SU-DHL-6 (cell line): ENCODE measurements around the gene GNAQ.
"Not testable (repeated sequence)": the region's sequence is repeated elsewhere in the genome, so short reads cannot be mapped to it uniquely, and the experiment has no call there.

Source experiments
- H2AFZ ChIP-seq: fragments of 200-600 bp; sonication (generic); 2 replicates; pipeline ENCODE4 v1.6.1; 2014; ENCODE audit warnings: low read depth, mild to moderate bottlenecking, moderate library complexity, mixed read lengths, antibody characterized with exemption, low read length; ENCODE audit not compliant: severe bottlenecking
- H3F3A ChIP-seq: fragments of 200-600 bp; shearing (Covaris generic); 2 replicates; pipeline ENCODE4 v1.6.0; 2016; ENCODE audit warnings: antibody characterized with exemption, mild to moderate bottlenecking; ENCODE audit not compliant: insufficient read depth
- H3K27ac ChIP-seq: fragments of 200-600 bp; sonication (generic); 2 replicates; pipeline ENCODE4 v1.5.1; 2016; ENCODE audit warnings: low read depth, mild to moderate bottlenecking, low read length, moderate library complexity, mixed read lengths
- H3K27me3 ChIP-seq: fragments of 200-600 bp; sonication (generic), shearing (Covaris generic); 2 replicates; pipeline ENCODE4 v1.6.0; 2014; ENCODE audit warnings: mild to moderate bottlenecking, low read length
- H3K36me3 ChIP-seq: fragments of 200-600 bp; sonication (generic); 2 replicates; pipeline ENCODE4 v1.6.1; 2014; ENCODE audit warnings: mild to moderate bottlenecking, low read length, mixed read lengths
- H3K4me2 ChIP-seq: fragments of 300-600, 200-600 bp; shearing (Covaris generic), sonication (generic); 2 replicates; pipeline ENCODE4 v1.6.0; 2014; ENCODE audit warnings: low read length, low read depth, mild to moderate bottlenecking; ENCODE audit not compliant: poor library complexity, severe bottlenecking
- H3K4me3 ChIP-seq: fragments of 200-600 bp; sonication (generic); 2 replicates; pipeline ENCODE4 v1.5.1; 2014; ENCODE audit warnings: antibody characterized with exemption, low read length, mild to moderate bottlenecking, mixed read lengths; ENCODE audit not compliant: insufficient read depth, poor library complexity, severe bottlenecking
- H3K79me2 ChIP-seq: fragments of 200-600 bp; sonication (generic); 2 replicates; pipeline ENCODE4 v1.6.1; 2014; ENCODE audit warnings: mild to moderate bottlenecking, low read length, moderate library complexity; ENCODE audit not compliant: insufficient read depth
- H3K9ac ChIP-seq: fragments of 200-600 bp; sonication (generic); 2 replicates; pipeline ENCODE4 v1.7.0; 2014; ENCODE audit warnings: mild to moderate bottlenecking, low read length
- H3K9me2 ChIP-seq: fragments of 200-600 bp; sonication (generic); replicated peaks from 2 replicates; pipeline ENCODE4 v1.6.1; 2014; ENCODE audit warnings: low read length; ENCODE audit not compliant: insufficient read depth
- H3K9me3 ChIP-seq: fragments of 200-600 bp; sonication (generic); 2 replicates; pipeline ENCODE4 v1.6.1; 2014; ENCODE audit warnings: low read length, mixed read lengths; ENCODE audit not compliant: insufficient read depth
- H4K20me1 ChIP-seq: fragments of 200-600 bp; sonication (generic); 2 replicates; pipeline ENCODE4 v1.6.1; 2014; ENCODE audit warnings: low read depth, mild to moderate bottlenecking, antibody characterized with exemption, low read length, moderate library complexity, mixed read lengths
- EZH2phosphoT487 ChIP-seq: fragments of 200-600 bp; sonication (generic), shearing (Covaris generic); conservative IDR thresholded peaks from 2 replicates; pipeline ENCODE4 v1.6.1; 2018; ENCODE audit warnings: mild to moderate bottlenecking, antibody characterized with exemption, low read length, moderate library complexity, mixed read lengths
- TF ChIP-seq, protein P1 (sequence below): fragments of 200-600 bp; sonication (generic); IDR thresholded peaks from one replicate; pipeline ENCODE4 v1.5.1; 2017; ENCODE audit warnings: antibody characterized with exemption, mild to moderate bottlenecking, low read length, moderate library complexity; ENCODE audit not compliant: insufficient read depth, poor library complexity, severe bottlenecking

The GNAQ gene

DNA sequence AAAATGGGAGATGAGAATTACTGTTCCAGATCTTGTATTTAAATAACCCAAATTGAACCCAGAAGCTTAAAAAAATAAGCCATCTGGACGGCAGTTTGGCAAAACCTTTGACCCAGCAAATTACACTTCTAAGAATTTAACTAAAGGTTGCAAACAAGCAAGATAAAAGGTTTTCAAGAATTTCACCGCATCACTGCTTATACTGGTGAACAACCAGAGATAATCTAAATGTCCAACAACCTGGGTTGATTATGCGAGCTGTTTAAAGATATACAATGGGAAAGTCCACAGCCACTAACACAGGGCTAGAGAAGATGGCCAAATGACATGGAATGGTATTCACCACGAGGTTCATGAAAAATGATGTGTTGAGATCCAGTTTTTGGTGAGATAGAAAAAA is 149.3 kb downstream of the GNAQ start:
- H3K4me2 ChIP-seq, result no peak overlapping the region
- no peak overlapping the region for H2AFZ ChIP-seq
- H3K27ac ChIP-seq, result no peak overlapping the region
- no peaks in the 10 kb centered on the region for H3K79me2 ChIP-seq
- H4K20me1 ChIP-seq, result no peaks in the 10 kb centered on the region
- no peaks in the 10 kb centered on the region for H3K9me3 ChIP-seq
- TF ChIP-seq, protein P1, sequence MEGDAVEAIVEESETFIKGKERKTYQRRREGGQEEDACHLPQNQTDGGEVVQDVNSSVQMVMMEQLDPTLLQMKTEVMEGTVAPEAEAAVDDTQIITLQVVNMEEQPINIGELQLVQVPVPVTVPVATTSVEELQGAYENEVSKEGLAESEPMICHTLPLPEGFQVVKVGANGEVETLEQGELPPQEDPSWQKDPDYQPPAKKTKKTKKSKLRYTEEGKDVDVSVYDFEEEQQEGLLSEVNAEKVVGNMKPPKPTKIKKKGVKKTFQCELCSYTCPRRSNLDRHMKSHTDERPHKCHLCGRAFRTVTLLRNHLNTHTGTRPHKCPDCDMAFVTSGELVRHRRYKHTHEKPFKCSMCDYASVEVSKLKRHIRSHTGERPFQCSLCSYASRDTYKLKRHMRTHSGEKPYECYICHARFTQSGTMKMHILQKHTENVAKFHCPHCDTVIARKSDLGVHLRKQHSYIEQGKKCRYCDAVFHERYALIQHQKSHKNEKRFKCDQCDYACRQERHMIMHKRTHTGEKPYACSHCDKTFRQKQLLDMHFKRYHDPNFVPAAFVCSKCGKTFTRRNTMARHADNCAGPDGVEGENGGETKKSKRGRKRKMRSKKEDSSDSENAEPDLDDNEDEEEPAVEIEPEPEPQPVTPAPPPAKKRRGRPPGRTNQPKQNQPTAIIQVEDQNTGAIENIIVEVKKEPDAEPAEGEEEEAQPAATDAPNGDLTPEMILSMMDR, result no peak
- TF ChIP-seq EZH2phosphoT487, result no peak
- H3K4me3 ChIP-seq, result no peak overlapping the region
- H3K9ac ChIP-seq, result no peak overlapping the region
- no peaks in the 10 kb centered on the region for H3K36me3 ChIP-seq
- no peaks in the 10 kb centered on the region for H3K27me3 ChIP-seq
- no peaks in the 10 kb centered on the region for H3K9me2 ChIP-seq
- H3F3A ChIP-seq, result no peaks in the 10 kb centered on the region

DNA sequence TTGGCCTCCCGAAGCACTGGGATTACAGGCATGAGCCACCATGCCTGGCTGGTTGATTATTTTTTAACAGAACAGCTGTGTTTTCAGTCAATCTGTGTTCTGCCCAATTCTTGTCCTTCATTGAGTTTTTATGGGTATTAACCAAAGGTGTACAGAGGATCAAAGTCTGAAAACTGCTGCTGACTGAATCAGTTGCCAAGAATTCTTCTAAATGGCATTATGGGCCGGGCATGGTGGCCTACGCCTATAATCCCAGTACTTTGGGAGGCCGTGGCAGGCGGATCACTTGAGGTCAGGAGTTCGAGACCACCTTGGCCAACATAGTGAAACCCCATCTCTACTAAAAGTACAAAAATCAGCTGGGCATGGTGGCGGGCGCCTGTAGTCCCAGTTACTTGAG is 150.0 kb downstream of the GNAQ start:
- H4K20me1 ChIP-seq, H3F3A ChIP-seq, H3K9me3 ChIP-seq, H3K27ac ChIP-seq, H3K36me3 ChIP-seq, H3K27me3 ChIP-seq, H2AFZ ChIP-seq, H3K4me2 ChIP-seq, H3K9me2 ChIP-seq, H3K79me2 ChIP-seq, H3K9ac ChIP-seq, H3K4me3 ChIP-seq: not testable (repeated sequence)

DNA sequence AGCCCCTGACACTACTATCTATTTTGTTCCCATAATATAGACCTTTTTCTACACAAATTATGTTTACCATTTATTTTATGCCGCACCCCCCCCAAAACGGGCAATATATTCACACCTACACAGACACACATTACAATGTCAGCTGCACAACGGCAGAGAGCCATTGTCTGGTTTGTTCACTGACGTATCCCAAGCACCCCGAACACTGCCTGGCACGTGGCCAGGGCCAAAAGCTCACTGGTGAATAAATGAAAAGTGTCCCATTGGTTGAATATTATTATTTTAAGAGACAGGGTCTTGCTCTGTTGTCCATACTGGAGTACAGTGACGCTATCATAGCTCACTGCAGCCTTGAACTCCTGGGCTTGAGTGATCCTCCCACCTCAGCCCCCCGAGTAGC is 150.5 kb downstream of the GNAQ start:
- Histone ChIP-seq H3K27ac (no peak overlapping the region), H3K27me3 (no peaks in the 10 kb centered on the region), H3K36me3 (no peaks in the 10 kb centered on the region), H3K9ac (no peak overlapping the region), H3K9me2 (no peaks in the 10 kb centered on the region), H3K9me3 (no peaks in the 10 kb centered on the region), H3F3A (no peaks in the 10 kb centered on the region), H3K4me2 (no peak overlapping the region), H2AFZ (no peak overlapping the region), H3K79me2 (no peaks in the 10 kb centered on the region), H4K20me1 (no peaks in the 10 kb centered on the region), H3K4me3 (no peak overlapping the region)
- TF ChIP-seq, protein P1, result no peak
- TF ChIP-seq EZH2phosphoT487, result no peak

DNA sequence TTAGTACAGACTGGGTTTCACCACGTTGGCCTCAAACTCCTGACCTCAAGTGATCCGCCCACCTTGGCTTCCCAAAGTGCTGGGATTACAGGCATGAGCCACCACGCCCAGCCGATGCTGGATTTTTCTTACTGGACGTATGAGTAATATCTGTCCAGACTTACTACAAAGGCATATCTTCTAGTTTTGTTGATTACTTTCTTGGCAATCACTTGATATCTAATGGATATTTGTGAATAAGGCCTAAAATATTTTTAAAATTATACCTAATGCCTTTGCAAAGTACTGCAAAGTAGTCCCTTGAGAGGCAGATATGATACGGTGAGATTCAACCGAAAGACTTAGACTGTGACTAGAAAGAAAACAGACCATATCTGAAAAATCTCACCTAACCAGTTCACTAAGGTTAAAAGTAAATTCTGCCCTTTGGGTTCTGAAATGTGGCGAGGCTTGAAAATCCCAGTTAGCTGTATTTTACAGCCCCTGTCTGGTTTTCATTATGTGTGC is 152.1 kb downstream of the GNAQ start:
- no peaks in the 10 kb centered on the region for H3K9me2 ChIP-seq
- no peak overlapping the region for H3K4me3 ChIP-seq
- no peak overlapping the region for H3K27ac ChIP-seq
- no peaks in the 10 kb centered on the region for H3K27me3 ChIP-seq
- H3F3A ChIP-seq, result no peaks in the 10 kb centered on the region
- H3K4me2 ChIP-seq, result no peak overlapping the region
- H3K9me3 ChIP-seq, result no peaks in the 10 kb centered on the region
- H2AFZ ChIP-seq, result no peak overlapping the region
- H3K9ac ChIP-seq, result no peak overlapping the region
- H3K36me3 ChIP-seq, result no peaks in the 10 kb centered on the region
- H3K79me2 ChIP-seq, result no peaks in the 10 kb centered on the region
- TF ChIP-seq EZH2phosphoT487, result no peak
- TF ChIP-seq, protein P1, result no peak
- H4K20me1 ChIP-seq, result no peaks in the 10 kb centered on the region

DNA sequence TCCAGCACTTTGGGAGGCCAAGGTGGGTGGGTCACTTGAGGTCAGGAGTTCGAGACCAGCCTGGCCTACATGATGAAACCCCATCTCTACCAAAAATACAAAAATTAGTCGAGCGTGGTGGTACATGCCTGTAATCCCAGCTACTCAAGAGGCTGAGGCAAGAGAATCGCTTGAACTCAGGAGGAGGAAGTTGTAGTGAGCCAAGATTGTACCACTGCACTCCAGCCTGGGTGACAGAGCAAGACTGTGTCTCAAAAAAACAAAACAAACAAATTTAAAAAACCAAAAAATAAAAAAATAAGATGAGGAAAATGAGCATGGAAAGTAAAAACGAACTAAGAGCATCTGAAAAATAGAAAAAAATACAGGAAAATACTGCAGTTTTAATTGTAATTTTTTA is 152.8 kb downstream of the GNAQ start:
- H4K20me1 ChIP-seq, H3K27ac ChIP-seq, H3K36me3 ChIP-seq, H3F3A ChIP-seq, H3K9me3 ChIP-seq, H3K4me3 ChIP-seq, H3K27me3 ChIP-seq, H2AFZ ChIP-seq, H3K9ac ChIP-seq, H3K79me2 ChIP-seq, H3K9me2 ChIP-seq, H3K4me2 ChIP-seq: not testable (repeated sequence)
